ENCODE measurements around the gene NRG3.

NRG3 gene

GRCh38 chr10:82826132-82826531, 951.1 kb downstream of the NRG3 start:
- no peak for DNase-seq (ENCODE audit: low read depth)

GRCh38 chr10:82827901-82828300, 952.9 kb downstream of the NRG3 start:
- DNase-seq (ENCODE audit: low read depth) = no peak

- no peak for DNase-seq (ENCODE audit: low read depth)
These were observed 972.2 kb downstream of the NRG3 start for GRCh38 chr10:82847242-82847641.

- DNase-seq (ENCODE audit: low read depth) = no peak
These were observed 975.2 kb downstream of the NRG3 start for GRCh38 chr10:82850191-82850590.

GRCh38 chr10:82856957-82857613, 982.1 kb downstream of the NRG3 start:
- DNase-seq (ENCODE audit: low read depth) = no peak

- no peak for DNase-seq (ENCODE audit: low read depth)
These were observed 986.9 kb downstream of the NRG3 start for GRCh38 chr10:82861889-82862288.

GRCh38 chr10:82865366-82865765, 990.4 kb downstream of the NRG3 start:
- no peak for DNase-seq (ENCODE audit: low read depth)

GRCh38 chr10:82866424-82867020, 991.5 kb downstream of the NRG3 start:
- no peak for DNase-seq (ENCODE audit: low read depth)

- no peak for DNase-seq (ENCODE audit: low read depth)
These were observed 992.1 kb downstream of the NRG3 start for GRCh38 chr10:82867056-82867455.

GRCh38 chr10:82874671-82875070, 999.7 kb downstream of the NRG3 start:
- DNase-seq (ENCODE audit: low read depth) = no peak

- DNase-seq (ENCODE audit: low read depth) = no peak
These were observed 1005.8 kb downstream of the NRG3 start for GRCh38 chr10:82880776-82881290.

GRCh38 chr10:82882722-82883121, 1007.7 kb downstream of the NRG3 start:
- DNase-seq (ENCODE audit: low read depth) = no peak

GRCh38 chr10:82883603-82884002, 1008.6 kb downstream of the NRG3 start:
- no peak for DNase-seq (ENCODE audit: low read depth)

GRCh38 chr10:82887488-82887887, 1012.5 kb downstream of the NRG3 start:
- DNase-seq (ENCODE audit: low read depth) = no peak

GRCh38 chr10:82888809-82889455, 1013.9 kb downstream of the NRG3 start:
- no peak for DNase-seq (ENCODE audit: low read depth)

GRCh38 chr10:82889728-82890127, 1014.7 kb downstream of the NRG3 start:
- no peak for DNase-seq (ENCODE audit: low read depth)

GRCh38 chr10:82890573-82890972, 1015.6 kb downstream of the NRG3 start:
- no peak for DNase-seq (ENCODE audit: low read depth)

GRCh38 chr10:82908096-82908495, 1033.1 kb downstream of the NRG3 start:
- no peak for DNase-seq (ENCODE audit: low read depth)

- no peak for DNase-seq (ENCODE audit: low read depth)
These were observed 1033.8 kb downstream of the NRG3 start for GRCh38 chr10:82908751-82909150.

GRCh38 chr10:82910301-82910700, 1035.3 kb downstream of the NRG3 start:
- DNase-seq (ENCODE audit: low read depth) = no peak

- DNase-seq (ENCODE audit: low read depth) = no peak
These were observed 1039.7 kb downstream of the NRG3 start for GRCh38 chr10:82914655-82915136.

GRCh38 chr10:82916941-82917340, 1041.9 kb downstream of the NRG3 start:
- DNase-seq (ENCODE audit: low read depth) = no peak

- DNase-seq (ENCODE audit: low read depth) = no peak
These were observed 1043.0 kb downstream of the NRG3 start for GRCh38 chr10:82918022-82918421.
